Ectodermal cell (in vitro differentiated cells): ENCODE results near the gene BMP7.
"Not testable (repeated sequence)": the region's sequence is repeated elsewhere in the genome, so short reads cannot be mapped to it uniquely, and the experiment has no call there.

Experiments
- H3K27ac ChIP-seq: 2 replicates; pipeline ENCODE4 v1.7.0; 2013; ENCODE audit warnings: mild to moderate bottlenecking, low read depth, low read length; ENCODE audit not compliant: insufficient read depth, poor library complexity, severe bottlenecking
- H3K27me3 ChIP-seq: 2 replicates; pipeline ENCODE4 v1.7.0; 2013; ENCODE audit warnings: mild to moderate bottlenecking, low read length; ENCODE audit not compliant: insufficient read depth, control insufficient read depth, poor library complexity, severe bottlenecking
- H3K36me3 ChIP-seq: one replicate; pipeline ENCODE4 v1.7.0; 2013; ENCODE audit warnings: low read length; ENCODE audit not compliant: control insufficient read depth, insufficient read depth
- H3K4me1 ChIP-seq: one replicate; pipeline ENCODE4 v1.7.0; 2013; ENCODE audit warnings: low read length; ENCODE audit not compliant: control insufficient read depth, insufficient read depth
- H3K4me3 ChIP-seq: 2 replicates; pipeline ENCODE4 v1.7.0; 2013; ENCODE audit warnings: low read depth, low read length, control low read depth; ENCODE audit not compliant: insufficient read depth
- H3K9me3 ChIP-seq: 2 replicates; pipeline ENCODE4 v1.7.0; 2013; ENCODE audit warnings: mild to moderate bottlenecking, low read length, moderate library complexity; ENCODE audit not compliant: control insufficient read depth
- WGBS, 2 experiments: methylation state at CpG; one replicate each; pipeline ENCODE4 v1.1.7; 2013; ENCODE audit warnings: missing lambda C conversion rate in 2 of 2; 5-methylcytosine and 5-hydroxymethylcytosine counted together

The BMP7 gene

DNA sequence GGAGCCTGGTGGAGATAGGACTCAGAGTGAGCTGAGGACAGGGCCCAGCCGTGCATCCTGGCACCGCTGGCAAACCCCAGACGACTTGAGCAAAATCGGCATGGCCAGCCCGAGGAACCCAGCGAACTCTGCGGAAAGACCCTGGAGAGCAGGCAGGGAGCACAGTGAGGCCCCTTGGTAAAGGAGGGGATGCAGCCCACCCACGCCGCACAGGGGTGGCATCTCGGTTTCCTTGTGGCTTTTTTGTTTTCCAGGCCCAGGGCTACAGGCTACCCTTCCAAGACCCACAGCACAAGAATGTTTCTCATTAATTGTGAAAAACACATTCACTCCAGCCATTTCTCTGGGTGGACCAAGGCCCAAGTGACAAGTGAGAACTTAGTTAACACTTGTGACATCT lies 71.4 kb downstream of the BMP7 start:
- H3K9me3 ChIP-seq = no peaks in the 10 kb centered on the region
- H3K36me3 ChIP-seq = no peaks in the 10 kb centered on the region
- H3K27me3 ChIP-seq = no peaks in the 10 kb centered on the region
- WGBS, 2 experiments = 93 to 95% methylated on average over 10 of the region's 10 CpGs
- peaks cover 23% of the 10 kb centered on the region for H3K4me1 ChIP-seq
- no peak overlapping the region for H3K27ac ChIP-seq
- no peak overlapping the region for H3K4me3 ChIP-seq

DNA sequence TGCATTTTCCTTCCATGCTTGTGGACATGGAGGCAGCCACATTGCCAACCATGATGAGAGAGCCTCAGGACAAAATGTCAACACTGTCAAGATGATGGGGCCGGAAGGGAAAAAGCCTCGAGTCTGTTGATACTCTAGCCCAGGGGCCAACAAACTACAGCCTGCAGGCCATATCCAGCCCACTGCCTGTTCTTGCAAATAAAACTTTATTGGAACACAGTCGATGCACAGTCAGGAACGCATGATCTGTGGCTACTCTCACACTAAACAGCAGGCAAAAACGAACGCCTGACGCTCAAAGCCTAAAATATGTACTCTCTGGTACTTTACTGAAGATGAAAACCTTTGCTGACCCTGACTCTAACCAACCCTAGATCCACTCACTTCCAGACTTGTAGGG lies 72.3 kb downstream of the BMP7 start:
- H3K27me3 ChIP-seq = no peaks in the 10 kb centered on the region
- H3K4me3 ChIP-seq = no peak overlapping the region
- H3K9me3 ChIP-seq = no peaks in the 10 kb centered on the region
- WGBS, 2 experiments = 96% methylated on average over 7 of the region's 7 CpGs
- H3K27ac ChIP-seq = no peak overlapping the region
- peaks cover 14% of the 10 kb centered on the region for H3K4me1 ChIP-seq
- H3K36me3 ChIP-seq = no peaks in the 10 kb centered on the region

DNA sequence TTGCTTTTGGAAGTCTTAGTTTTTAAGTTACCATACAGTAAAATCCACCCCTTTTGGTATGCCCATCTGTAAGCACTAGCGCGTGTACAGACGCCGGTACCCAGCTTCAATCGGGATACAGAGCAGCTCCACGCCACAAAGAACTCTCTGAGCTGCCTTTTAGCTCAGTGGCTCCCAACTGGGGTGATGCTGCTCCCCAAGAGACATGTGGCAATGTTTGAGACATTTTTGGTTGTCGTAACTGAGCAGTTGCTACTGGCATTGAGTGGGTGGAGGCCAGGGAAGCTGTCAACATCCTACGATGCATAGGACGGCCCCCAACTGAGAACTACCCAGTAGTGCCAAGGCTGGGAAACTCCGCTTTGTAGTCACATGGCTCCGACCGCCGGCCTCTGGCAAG lies 73.3 kb downstream of the BMP7 start:
- H3K27ac ChIP-seq = no peak overlapping the region
- WGBS, 2 experiments = 91 to 93% methylated on average over 13 of the region's 13 CpGs
- H3K9me3 ChIP-seq = no peaks in the 10 kb centered on the region
- peaks cover 4% of the 10 kb centered on the region for H3K4me1 ChIP-seq
- no peak overlapping the region for H3K4me3 ChIP-seq
- no peaks in the 10 kb centered on the region for H3K27me3 ChIP-seq
- H3K36me3 ChIP-seq = no peaks in the 10 kb centered on the region

DNA sequence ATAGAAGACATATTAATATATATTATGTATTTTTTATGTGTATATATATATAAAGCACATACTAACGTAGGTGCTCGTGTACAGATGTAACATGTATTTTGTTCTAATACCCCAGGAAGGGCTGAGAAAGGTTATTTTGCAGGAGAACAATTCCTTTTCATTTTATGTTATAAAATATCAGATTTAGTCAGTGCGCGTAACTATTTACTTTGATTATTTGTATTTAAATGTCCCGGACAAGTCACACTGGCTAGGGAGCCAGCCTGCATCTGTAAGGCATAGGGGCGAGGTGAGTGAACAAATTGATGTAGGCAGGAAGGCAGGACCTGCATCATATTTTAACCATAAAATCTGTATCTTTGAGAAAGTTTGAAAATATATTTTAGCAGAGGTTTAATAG lies 74.1 kb downstream of the BMP7 start:
- Histone ChIP-seq H3K4me1 (no peaks in the 10 kb centered on the region), H3K36me3 (no peaks in the 10 kb centered on the region), H3K4me3 (no peak overlapping the region), H3K27ac (no peak overlapping the region), H3K27me3 (no peaks in the 10 kb centered on the region), H3K9me3 (no peaks in the 10 kb centered on the region)
- WGBS, 2 experiments = 93 to 100% methylated on average over 4 of the region's 6 CpGs

DNA sequence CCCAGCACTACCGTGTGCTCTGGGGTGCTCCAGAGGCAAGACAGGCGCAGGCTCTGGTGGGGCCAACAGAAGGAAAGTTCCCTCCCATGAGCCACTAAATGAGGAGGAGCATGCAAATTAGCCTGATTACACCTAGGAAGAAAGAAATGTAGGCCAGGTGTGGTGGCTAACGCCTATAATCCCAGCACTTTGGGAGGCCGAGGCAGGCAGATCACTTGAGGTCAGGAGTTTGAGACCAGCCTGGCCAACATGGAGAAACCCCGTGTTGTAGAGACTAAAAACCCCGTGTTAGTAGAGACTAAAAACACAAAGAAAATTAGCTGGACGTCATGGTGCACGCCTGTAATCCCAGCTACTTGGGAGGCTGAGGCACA lies 75.2 kb downstream of the BMP7 start:
- H3K9me3 ChIP-seq, H3K4me3 ChIP-seq, H3K36me3 ChIP-seq, H3K4me1 ChIP-seq, H3K27ac ChIP-seq, H3K27me3 ChIP-seq: not testable (repeated sequence)
- WGBS, 2 experiments = 93 to 94% methylated on average over 8 of the region's 8 CpGs

DNA sequence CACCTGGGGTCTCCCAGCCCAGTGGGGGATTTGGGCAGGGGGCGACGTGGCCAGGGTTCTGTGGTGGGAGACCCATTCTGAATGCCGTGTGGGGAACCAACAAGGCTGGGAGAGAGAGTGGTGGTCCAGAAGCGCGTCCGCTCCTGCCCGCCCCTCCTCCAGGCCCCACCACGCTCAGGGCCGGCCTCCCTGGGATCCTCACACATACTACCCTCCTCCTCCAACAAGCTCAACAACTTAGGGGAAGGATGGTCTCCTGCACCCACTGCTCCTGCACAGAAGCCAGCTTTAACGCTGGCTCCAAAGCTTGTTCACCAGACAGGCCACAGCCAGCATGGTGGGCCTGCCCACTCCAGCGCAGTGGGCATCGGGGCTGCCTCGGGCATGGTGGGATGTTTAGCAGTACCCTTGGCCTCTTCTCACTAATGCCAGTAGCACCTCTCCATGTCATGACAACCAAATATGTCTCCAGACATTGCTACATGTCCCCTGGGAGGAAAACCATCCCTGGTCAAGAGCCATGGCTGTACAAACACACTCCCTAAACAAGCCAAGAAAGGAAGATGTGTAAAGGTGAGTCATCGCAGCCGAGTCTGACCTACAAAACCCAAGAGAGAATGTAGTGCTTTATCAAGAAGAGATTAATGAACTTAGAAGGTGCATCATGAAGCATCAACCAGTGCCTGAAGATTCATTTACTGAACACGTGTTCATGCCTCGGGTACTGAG lies 75.7 kb downstream of the BMP7 start:
- Histone ChIP-seq H3K27ac (no peak overlapping the region), H3K4me1 (no peaks in the 10 kb centered on the region), H3K4me3 (no peak overlapping the region), H3K27me3 (no peaks in the 10 kb centered on the region), H3K36me3 (no peaks in the 10 kb centered on the region), H3K9me3 (no peaks in the 10 kb centered on the region)
- 94 to 95% methylated on average over 17 of the region's 17 CpGs for WGBS, 2 experiments

DNA sequence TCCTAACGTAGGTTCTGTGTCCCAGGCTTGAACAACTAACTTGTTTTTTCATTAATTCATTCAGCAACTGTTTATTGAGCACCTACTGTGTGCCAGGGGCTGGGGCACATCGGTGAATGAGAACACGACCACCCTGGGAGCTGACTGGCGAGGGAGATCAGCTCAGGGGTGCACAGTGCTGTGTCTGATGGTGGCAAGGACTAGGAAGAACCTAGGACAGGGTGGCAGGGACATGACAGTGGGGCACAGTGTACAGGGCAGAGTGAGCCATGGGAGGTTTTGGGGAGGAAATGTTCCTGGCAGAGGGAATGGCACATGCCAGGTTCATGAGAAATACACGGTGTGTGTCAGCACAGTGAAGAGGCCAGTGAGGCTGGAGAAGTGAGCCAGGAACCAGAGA lies 76.7 kb downstream of the BMP7 start:
- no peak overlapping the region for H3K27ac ChIP-seq
- H3K4me1 ChIP-seq = no peaks in the 10 kb centered on the region
- WGBS, 2 experiments = 92 to 93% methylated on average over 5 of the region's 5 CpGs
- no peaks in the 10 kb centered on the region for H3K9me3 ChIP-seq
- H3K36me3 ChIP-seq = no peaks in the 10 kb centered on the region
- H3K4me3 ChIP-seq = no peak overlapping the region
- H3K27me3 ChIP-seq = no peaks in the 10 kb centered on the region

DNA sequence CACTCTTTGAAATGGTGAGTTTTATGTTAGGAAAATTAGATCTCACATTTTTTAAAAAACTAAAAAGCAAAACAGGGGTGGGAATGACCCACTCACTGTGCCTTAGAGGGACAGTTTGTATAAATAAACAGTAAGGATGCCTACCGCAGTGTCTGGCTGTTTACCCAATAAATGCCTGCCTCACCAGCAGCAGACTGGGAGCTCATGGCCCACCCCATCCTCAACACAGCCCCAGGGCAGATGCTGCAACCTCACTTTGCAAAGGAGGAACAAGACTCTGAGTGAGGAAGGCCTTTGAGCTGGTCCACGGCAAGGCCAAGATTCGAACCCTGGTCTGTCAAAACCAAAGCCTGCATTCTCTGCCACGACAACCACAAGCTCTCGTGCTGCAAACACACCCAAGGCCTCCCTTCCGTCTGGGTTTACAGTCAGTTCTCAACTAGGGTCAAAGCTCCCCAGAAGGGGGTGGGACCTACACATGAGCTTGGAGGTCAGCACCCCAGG lies 77.8 kb downstream of the BMP7 start:
- 91 to 92% methylated on average over 6 of the region's 6 CpGs for WGBS, 2 experiments
- H3K4me3 ChIP-seq = no peak overlapping the region
- H3K4me1 ChIP-seq = no peaks in the 10 kb centered on the region
- H3K27me3 ChIP-seq = no peaks in the 10 kb centered on the region
- H3K27ac ChIP-seq = no peak overlapping the region
- no peaks in the 10 kb centered on the region for H3K36me3 ChIP-seq
- H3K9me3 ChIP-seq = no peaks in the 10 kb centered on the region

DNA sequence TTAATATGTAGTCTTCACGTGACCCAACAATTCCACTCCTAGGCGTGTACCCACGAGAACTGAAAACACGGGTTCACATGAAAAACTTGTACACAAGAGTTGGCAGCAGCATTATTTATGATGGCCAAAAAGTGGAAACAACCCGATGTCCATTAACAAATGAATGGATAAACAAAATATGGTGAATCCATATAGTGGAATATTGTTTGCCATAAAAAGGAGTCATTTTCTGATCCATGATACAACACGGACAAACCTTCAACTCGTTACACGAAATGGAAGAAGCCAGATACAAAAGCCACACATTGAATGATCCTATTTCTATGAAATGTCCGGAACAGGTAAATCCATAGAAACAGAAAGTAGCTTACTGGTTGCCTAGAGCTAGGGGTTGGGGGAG lies 78.4 kb downstream of the BMP7 start:
- Histone ChIP-seq H3K9me3 (no peaks in the 10 kb centered on the region), H3K27ac (no peak overlapping the region), H3K4me3 (no peak overlapping the region), H3K4me1 (no peaks in the 10 kb centered on the region), H3K27me3 (no peaks in the 10 kb centered on the region), H3K36me3 (no peaks in the 10 kb centered on the region)
- WGBS, 2 experiments = 93 to 94% methylated on average over 9 of the region's 9 CpGs

DNA sequence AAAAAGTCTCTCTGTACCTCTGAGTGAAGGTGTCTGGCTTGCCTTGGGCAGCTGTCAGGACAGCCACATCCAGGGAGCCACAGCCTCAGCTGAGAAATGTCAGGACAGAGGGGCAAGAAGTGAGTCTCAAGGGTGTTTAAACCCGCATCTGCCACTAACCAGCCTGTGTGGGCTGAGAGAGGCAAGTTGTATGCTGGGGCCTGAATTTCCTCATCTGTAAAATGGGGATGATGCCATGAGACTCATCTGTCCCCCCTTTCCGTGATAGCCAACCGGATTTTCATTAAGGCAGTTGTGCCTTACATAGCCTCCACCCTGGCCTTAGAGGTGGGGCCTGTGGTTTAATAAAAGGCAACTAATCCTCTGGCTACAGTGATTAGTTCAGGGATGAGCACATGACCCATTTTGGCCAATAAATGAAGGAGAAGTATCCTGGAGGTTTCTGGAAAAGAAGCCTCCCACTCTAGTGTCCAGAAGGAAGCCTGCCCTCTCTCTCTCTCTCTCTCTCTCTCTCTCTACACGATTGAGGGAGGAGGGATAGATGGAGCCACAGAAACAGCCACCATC lies 79.3 kb downstream of the BMP7 start:
- WGBS, 2 experiments = 91 to 92% methylated on average over 3 to 4 of the region's 4 CpGs
- Histone ChIP-seq H3K4me1 (no peaks in the 10 kb centered on the region), H3K36me3 (no peaks in the 10 kb centered on the region), H3K27ac (no peak overlapping the region), H3K4me3 (no peak overlapping the region), H3K27me3 (no peaks in the 10 kb centered on the region), H3K9me3 (no peaks in the 10 kb centered on the region)
